Measurements from ENCODE around the gene PRXL2C.

PRXL2C gene

GRCh38 chr9:96605328-96605727, 49.8 kb downstream of the PRXL2C start:
- no peak for TF ChIP-seq SPI1 (IDR thresholded peaks at IDR 0.05; ENCODE audit: borderline replicate concordance, low read depth)
- no peak for TF ChIP-seq REST (IDR thresholded peaks at IDR 0.05; ENCODE audit: insufficient replicate concordance, low read depth)
- no peak for TF ChIP-seq POLR2AphosphoS5 (IDR thresholded peaks at IDR 0.05; ENCODE audit: low read depth)
- no peak for TF ChIP-seq CTCF (IDR thresholded peaks at IDR 0.05; ENCODE audit: insufficient read depth, low read length)
- TF ChIP-seq GABPA (IDR thresholded peaks at IDR 0.05; ENCODE audit: low read depth), result no peak
- H3K27me3 ChIP-seq (ENCODE audit: insufficient read depth, poor library complexity, severe bottlenecking), result no peaks in the 10 kb centered on the region
- H3K27ac ChIP-seq (replicated peaks), result no peak overlapping the region
- DNase-seq (ENCODE audit: low read depth in 1 of 2, low spot score in 1 of 2), result no peak
- H3K4me3 ChIP-seq (replicated peaks; ENCODE audit: insufficient read depth, low read length), result no peak overlapping the region

DNA sequence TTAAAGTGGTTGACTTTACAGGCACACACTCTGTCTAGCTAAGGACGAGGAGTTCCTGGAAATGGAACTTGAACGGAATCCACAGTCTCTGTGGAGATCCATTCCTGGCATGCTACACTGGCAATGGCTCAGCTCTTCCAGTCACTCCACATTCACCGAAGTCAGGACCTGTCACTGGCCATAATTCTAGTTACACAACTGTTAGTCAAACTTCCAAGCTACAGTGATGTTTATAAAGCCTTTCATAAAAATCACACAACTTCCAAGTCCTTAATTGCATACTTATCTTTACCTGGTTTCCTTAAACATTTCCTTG, 51.2 kb downstream of the PRXL2C start:
- no peaks in the 10 kb centered on the region for H3K27me3 ChIP-seq (ENCODE audit: insufficient read depth, poor library complexity, severe bottlenecking)
- DNase-seq (ENCODE audit: low read depth in 1 of 2, low spot score in 1 of 2), result no peak
- H3K4me3 ChIP-seq (replicated peaks; ENCODE audit: insufficient read depth, low read length), result no peak overlapping the region
- H3K27ac ChIP-seq (replicated peaks), result no peak overlapping the region
- TF ChIP-seq CTCF (IDR thresholded peaks at IDR 0.05; ENCODE audit: insufficient read depth, low read length) (no peak), REST (IDR thresholded peaks at IDR 0.05; ENCODE audit: insufficient replicate concordance, low read depth) (no peak), GABPA (IDR thresholded peaks at IDR 0.05; ENCODE audit: low read depth) (no peak), POLR2AphosphoS5 (IDR thresholded peaks at IDR 0.05; ENCODE audit: low read depth) (no peak), SPI1 (IDR thresholded peaks at IDR 0.05; ENCODE audit: borderline replicate concordance, low read depth) (no peak)

DNA sequence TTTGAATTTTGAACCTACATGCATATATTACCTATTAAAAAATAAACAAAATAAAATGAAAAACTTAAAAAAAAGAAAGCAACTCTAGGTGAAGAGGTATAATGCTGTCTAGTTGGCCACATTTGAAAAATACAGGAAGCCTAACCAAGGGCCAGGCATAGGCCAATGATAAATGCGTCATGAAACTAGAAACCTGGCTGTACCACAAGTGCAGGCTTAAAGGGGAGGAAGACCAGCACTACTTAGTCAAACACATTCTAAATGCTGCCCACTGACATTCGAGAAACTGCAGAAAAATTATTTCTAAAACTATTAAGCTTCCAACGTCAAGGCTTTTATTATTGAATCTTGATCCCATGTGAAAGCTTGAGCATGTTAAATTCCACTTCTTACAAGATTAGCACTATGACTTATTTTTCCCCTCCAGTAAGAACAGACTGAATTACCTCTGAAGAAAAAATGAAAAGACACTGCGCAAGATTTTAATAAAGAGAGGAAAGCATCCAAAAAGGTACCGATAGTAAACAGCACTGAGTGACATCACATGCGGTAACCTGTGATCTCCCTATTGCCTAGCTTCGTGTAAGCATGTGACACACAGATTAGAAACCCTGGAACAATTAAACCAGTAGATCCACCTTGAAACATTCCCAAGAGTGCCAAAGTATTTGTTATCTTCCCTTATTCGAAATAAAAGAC, 51.7 kb downstream of the PRXL2C start:
- no peak for DNase-seq (ENCODE audit: low read depth in 1 of 2, low spot score in 1 of 2)
- no peak overlapping the region for H3K27ac ChIP-seq (replicated peaks)
- no peaks in the 10 kb centered on the region for H3K27me3 ChIP-seq (ENCODE audit: insufficient read depth, poor library complexity, severe bottlenecking)
- no peak overlapping the region for H3K4me3 ChIP-seq (replicated peaks; ENCODE audit: insufficient read depth, low read length)
- TF ChIP-seq GABPA (IDR thresholded peaks at IDR 0.05; ENCODE audit: low read depth) (no peak), REST (IDR thresholded peaks at IDR 0.05; ENCODE audit: insufficient replicate concordance, low read depth) (no peak), POLR2AphosphoS5 (IDR thresholded peaks at IDR 0.05; ENCODE audit: low read depth) (no peak), SPI1 (IDR thresholded peaks at IDR 0.05; ENCODE audit: borderline replicate concordance, low read depth) (no peak), CTCF (IDR thresholded peaks at IDR 0.05; ENCODE audit: insufficient read depth, low read length) (no peak)

Measured in HL-60 (cell line).